HL-60 (cell line): Measurements from ENCODE around the gene ADAMTS3.

ENCODE experiments used
- DNase-seq, 2 experiments: peaks; one replicate each; pipeline ENCODE4 v3.0.0-alpha.2; 2010 to 2020; ENCODE audit warnings: low read depth in 1 of 2, low spot score in 1 of 2
- H3K27ac ChIP-seq: fragments of 250-450 bp; sonication (Bioruptor Pico); replicated peaks from 2 replicates; pipeline ENCODE4 v1.5.1; 2020; ENCODE audit warnings: mild to moderate bottlenecking, moderate library complexity
- H3K27me3 ChIP-seq: fragments of 250-450 bp; sonication (Bioruptor Pico); 2 replicates; pipeline ENCODE4 v1.5.1; 2021; ENCODE audit warnings: mild to moderate bottlenecking, moderate library complexity; ENCODE audit not compliant: insufficient read depth, poor library complexity, severe bottlenecking
- H3K4me3 ChIP-seq: replicated peaks from 2 replicates; pipeline ENCODE4 v1.5.1; 2011; ENCODE audit warnings: mild to moderate bottlenecking, control low read depth, low read length; ENCODE audit not compliant: insufficient read depth
- GABPA ChIP-seq: IDR thresholded peaks from 2 replicates; pipeline ENCODE4 v1.6.1; 2012; ENCODE audit warnings: low read depth
- POLR2AphosphoS5 ChIP-seq: IDR thresholded peaks from 2 replicates; pipeline ENCODE4 v1.6.1; 2012; ENCODE audit warnings: low read depth
- REST ChIP-seq: IDR thresholded peaks from 2 replicates; pipeline ENCODE4 v1.6.1; 2012; ENCODE audit warnings: low read depth; ENCODE audit not compliant: insufficient replicate concordance
- SPI1 ChIP-seq: IDR thresholded peaks from 2 replicates; pipeline ENCODE4 v1.6.1; 2012; ENCODE audit warnings: low read depth, mild to moderate bottlenecking, borderline replicate concordance
- TF ChIP-seq, protein P1 (sequence below): IDR thresholded peaks from one replicate; pipeline ENCODE4 v1.5.1; 2011; ENCODE audit warnings: low read length, control low read depth, inconsistent platforms; ENCODE audit not compliant: insufficient read depth

The ADAMTS3 gene

DNA sequence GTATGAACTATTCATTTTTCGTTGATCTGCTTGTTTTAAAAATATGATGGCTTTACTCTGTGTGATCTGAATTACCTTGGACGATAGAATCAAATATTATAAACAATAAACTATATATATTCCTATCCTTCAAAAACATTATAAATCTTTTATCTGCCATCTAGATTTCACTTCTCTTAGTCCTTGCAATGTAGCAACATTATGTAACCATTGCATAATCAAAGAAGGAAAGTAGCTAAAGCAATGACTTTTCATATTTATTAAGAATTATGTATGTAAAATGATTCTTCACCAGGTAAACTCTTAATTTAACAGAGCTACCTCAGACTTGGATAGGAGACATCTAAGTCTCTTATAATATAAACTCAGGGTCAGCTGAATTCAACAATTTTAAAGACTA, 210.5 kb downstream of the ADAMTS3 start:
- no peak overlapping the region for H3K27ac ChIP-seq
- no peak for DNase-seq
- no peaks in the 10 kb centered on the region for H3K27me3 ChIP-seq
- H3K4me3 ChIP-seq: no peak overlapping the region
- no peak for TF ChIP-seq GABPA
- no peak for TF ChIP-seq SPI1
- no peak for TF ChIP-seq POLR2AphosphoS5
- TF ChIP-seq REST: no peak
- TF ChIP-seq, protein P1, sequence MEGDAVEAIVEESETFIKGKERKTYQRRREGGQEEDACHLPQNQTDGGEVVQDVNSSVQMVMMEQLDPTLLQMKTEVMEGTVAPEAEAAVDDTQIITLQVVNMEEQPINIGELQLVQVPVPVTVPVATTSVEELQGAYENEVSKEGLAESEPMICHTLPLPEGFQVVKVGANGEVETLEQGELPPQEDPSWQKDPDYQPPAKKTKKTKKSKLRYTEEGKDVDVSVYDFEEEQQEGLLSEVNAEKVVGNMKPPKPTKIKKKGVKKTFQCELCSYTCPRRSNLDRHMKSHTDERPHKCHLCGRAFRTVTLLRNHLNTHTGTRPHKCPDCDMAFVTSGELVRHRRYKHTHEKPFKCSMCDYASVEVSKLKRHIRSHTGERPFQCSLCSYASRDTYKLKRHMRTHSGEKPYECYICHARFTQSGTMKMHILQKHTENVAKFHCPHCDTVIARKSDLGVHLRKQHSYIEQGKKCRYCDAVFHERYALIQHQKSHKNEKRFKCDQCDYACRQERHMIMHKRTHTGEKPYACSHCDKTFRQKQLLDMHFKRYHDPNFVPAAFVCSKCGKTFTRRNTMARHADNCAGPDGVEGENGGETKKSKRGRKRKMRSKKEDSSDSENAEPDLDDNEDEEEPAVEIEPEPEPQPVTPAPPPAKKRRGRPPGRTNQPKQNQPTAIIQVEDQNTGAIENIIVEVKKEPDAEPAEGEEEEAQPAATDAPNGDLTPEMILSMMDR: no peak

- TF ChIP-seq GABPA (no peak), SPI1 (no peak), REST (no peak), POLR2AphosphoS5 (no peak)
- TF ChIP-seq, protein P1: no peak
- no peak overlapping the region for H3K27ac ChIP-seq
- no peak overlapping the region for H3K4me3 ChIP-seq
- H3K27me3 ChIP-seq: no peaks in the 10 kb centered on the region
- no peak for DNase-seq
Observed at GRCh38 chr4:72357908-72358307, 211.1 kb downstream of the ADAMTS3 start.

DNA sequence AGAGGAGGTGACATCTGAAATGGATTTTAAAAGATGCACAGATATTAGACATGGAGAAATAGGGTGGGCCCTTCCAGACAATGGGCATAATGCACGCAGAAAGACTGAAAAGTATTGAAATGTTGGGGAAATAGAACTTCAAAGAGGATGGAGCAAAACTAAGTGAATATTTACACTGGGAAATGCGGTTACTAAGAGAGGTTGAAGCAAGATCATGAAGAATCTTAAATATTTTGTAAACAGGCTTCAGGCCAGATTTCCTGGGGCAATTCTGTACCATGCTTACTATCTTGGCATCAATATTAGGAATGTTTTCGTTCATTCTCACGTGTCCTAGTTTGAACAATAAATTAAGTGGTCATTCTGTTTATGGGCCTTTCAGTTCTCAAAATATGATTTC, 216.3 kb downstream of the ADAMTS3 start:
- DNase-seq: no peak
- H3K4me3 ChIP-seq: no peak overlapping the region
- TF ChIP-seq POLR2AphosphoS5 (no peak), GABPA (no peak), REST (no peak), SPI1 (no peak)
- TF ChIP-seq, protein P1: no peak
- H3K27ac ChIP-seq: no peak overlapping the region
- H3K27me3 ChIP-seq: no peaks in the 10 kb centered on the region
